Activated CD4-positive, alpha-beta T cell treated with anti-CD3 and anti-CD28 coated beads, Interleukin-2, Interleukin-4, amounts not matched to agents 100 ng/mL and 50 ng/mL, durations not matched to agents 16 hours and 8 hours (primary cell): ENCODE results near the gene PHACTR3.

Source experiments
- DNase-seq: peaks from one replicate; pipeline ENCODE4 v3.0.0-alpha.2; 2020; ENCODE audit warnings: low spot score

Gene PHACTR3

DNA sequence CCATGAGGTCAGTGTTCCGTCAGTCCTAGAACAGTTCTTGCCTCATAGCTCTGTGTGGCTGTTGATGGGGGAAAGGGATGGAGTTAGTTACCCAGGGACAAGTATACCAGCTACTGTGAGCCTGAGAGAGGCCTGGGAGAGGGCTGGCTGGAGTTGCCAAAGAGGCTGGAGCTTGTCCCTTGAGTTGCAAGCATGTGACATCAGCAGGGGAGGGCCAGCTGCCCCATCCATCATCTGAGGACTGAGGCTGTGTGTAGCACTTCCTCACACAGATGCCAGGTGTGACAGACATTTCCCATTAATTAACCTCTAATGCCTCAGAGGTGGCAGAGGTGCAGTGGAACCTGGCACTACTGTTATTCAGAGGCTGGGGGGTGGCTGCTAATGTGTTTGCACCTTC lies 131.6 kb downstream of the PHACTR3 start:
- DNase-seq: no peak

- DNase-seq: no peak
Observed at GRCh38 chr20:59736366-59736765, 132.0 kb downstream of the PHACTR3 start.

DNA sequence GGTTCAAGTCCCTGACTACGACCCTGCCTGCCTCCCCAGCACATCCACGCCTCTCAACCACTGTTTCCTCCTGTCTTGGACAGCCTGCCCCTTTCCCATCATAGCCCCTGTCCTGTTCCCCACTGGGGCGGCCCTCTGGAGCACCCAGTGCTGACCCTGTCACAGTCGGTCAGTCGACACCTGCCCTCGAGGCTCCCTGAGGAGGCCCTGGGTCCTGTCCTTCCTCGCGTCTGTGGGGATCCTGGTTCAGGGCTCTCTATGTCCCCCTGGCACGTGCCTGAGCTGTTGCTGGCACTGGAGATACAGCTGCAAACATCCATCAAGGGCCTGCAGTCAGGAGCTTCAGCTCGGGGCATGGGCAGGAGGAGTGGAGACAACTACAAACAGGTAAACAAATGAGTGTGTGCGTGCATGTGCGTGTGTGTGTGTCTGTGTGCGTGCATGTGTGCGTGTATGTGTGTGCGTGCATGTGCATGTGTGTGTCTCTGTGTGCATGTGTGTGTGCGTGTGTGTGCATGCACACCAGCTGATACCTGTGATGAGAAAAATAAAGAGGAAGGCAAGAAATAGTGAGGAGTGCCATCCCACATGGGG lies 132.8 kb downstream of the PHACTR3 start:
- DNase-seq: no peak

DNA sequence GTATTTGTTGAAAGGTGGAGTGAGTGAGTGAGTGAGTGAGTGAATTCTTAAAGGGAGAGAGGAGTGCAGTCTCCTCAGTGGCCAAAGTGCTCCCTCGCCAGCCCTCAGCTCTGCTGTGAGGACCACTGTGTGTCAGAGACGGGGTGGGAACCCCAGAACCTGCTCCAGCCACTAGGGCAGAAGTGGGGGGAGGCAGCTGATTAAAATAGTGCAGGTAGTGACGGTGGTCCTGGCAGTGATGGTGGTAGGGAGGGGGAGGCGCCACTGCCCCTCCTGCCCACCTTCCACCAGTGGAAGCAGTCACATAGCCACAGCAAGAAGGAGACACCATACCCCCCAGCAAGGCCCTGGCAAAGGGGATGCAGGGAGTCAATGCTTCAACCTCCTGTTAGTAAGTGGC lies 133.5 kb downstream of the PHACTR3 start:
- DNase-seq: no peak

DNA sequence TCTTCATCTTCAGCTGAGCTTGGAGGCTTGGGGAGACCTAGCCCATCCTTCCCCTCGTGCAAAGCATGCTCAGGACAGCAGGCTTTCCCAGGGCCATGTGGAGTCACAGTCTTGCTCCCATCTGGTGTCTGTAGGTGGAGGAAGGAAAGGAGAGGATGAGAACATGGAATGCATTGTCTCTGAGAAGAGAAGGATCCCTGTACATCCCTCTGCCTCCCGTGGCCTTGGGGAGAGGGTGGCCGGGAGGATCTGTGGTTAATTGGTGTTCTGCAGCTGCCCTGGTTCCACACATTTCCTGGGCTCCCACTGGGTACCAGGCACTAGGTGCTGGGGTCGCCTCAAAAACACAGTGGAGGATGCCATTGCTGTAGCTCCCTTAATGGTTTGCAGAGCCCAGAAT lies 134.5 kb downstream of the PHACTR3 start:
- DNase-seq: no peak

GRCh38 chr20:59740621-59741020 lies 136.3 kb downstream of the PHACTR3 start:
- no peak for DNase-seq

DNA sequence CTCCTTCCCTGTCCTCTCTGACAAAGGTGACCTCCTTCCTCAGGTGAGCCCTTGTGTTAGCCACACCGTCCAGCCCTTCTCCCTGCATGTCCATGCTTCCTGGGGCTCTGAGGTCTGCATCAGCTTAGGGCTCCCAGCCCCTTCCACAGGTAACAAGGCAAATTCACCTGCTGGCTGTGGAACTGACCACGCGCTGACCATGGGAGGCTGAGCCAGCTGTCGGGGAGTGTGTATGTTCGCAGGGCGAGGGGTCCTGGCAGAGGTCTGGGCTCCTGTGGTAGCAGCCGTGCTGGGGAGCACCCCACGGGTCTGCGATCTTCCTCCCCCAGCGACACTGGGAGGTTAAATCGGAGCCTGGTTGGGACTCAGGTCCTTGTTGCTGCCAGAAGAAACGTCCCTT lies 136.7 kb downstream of the PHACTR3 start:
- DNase-seq: no peak

DNA sequence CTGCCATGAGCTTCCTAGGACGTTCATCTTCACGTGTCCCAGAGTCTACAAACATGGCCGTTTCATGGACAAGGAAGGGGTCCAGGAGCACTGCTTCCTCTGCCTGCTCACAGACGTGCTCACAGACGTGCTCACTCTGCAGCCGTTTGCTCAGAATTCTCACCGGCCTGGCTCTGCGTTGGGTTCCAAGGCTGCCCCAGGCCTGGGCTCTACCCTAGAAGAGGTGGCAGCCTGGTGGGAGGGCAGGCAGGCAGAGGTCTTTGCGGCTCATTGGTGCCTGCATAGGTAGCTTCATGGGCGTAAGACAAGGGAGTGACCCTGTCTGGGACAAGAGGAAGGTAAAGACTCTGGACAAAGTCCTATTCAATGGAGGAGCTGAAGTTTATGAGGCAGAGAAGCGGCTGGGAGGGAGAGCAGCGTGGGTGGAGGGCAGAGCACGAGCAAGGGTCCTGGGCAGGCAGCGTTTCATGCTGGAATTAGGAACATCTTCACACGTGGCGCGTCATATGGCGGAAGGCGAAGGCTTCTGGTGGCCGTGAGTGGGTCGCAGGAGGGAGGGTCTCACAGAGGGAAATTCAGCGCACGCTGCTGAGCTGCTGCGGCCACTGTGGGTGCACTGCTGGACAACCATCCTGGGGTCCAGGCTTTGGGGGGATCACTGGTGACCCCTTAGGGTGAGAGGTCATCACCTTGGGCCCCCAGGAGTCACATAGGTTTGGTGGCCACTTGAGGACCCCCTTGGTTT lies 138.2 kb downstream of the PHACTR3 start:
- no peak for DNase-seq

DNA sequence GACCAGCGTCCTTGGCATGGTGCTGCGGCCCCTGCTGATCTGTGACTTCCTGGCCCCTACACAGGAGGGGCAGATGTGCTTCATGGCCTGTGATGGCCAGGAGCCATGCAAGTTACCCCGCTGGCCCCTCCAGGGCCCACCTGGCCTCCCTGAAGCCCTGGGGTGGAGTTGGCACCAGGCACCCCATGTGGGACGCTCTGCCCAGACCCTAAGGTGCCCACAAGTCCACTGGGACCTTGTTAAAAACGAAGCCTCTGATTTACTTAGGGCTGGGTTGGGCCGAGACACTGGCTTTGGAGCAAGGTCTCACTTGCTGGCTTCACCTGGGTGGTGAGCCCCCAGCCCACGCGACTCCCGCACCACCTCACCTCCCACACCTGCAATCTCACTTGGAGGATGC lies 139.0 kb downstream of the PHACTR3 start:
- DNase-seq: no peak

- DNase-seq: no peak
Observed at GRCh38 chr20:59743767-59744485, 139.6 kb downstream of the PHACTR3 start.

DNA sequence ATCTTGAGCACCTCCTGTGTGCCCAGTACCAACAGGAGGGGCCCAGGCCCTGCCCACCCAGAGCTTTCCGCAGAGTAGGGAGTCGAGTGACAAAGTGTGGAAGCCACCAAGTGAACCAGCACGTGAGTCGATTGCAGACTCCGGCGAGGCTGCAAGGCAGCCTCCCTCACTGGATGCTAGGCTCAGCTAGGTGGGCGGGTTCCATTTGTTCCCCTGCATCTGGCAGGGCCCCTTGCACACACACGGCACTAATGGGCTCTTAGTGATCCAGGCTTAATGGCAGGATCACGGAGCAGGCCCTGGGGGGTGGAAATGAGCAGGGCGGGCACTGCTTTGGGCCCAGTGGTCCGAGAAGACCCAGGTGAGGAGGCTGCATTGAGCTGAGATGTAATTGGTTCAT lies 140.4 kb downstream of the PHACTR3 start:
- no peak for DNase-seq

DNA sequence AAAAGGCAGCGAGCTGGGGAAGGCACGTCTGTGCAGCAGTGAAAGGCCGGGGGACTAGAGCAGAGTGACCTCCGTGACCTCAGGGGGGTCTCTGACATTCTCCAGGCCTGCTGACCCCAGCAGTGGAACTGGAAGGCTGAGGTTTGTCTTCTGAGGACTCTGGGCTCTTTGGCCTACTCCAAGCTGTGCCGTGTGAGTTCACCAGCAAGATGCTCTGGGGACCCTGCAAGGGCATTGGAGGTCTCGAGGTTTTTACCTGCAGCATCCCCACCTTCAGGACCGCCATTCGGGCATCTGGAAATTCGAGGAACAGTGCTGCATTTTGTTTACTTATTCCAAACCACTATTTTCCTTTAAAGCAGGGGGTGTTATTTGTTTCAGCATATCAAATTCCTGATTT lies 140.9 kb downstream of the PHACTR3 start:
- DNase-seq: no peak

- no peak for DNase-seq
Observed at GRCh38 chr20:59745716-59746115, 141.4 kb downstream of the PHACTR3 start.

- DNase-seq: no peak
Observed at GRCh38 chr20:59746155-59746554, 141.8 kb downstream of the PHACTR3 start.

DNA sequence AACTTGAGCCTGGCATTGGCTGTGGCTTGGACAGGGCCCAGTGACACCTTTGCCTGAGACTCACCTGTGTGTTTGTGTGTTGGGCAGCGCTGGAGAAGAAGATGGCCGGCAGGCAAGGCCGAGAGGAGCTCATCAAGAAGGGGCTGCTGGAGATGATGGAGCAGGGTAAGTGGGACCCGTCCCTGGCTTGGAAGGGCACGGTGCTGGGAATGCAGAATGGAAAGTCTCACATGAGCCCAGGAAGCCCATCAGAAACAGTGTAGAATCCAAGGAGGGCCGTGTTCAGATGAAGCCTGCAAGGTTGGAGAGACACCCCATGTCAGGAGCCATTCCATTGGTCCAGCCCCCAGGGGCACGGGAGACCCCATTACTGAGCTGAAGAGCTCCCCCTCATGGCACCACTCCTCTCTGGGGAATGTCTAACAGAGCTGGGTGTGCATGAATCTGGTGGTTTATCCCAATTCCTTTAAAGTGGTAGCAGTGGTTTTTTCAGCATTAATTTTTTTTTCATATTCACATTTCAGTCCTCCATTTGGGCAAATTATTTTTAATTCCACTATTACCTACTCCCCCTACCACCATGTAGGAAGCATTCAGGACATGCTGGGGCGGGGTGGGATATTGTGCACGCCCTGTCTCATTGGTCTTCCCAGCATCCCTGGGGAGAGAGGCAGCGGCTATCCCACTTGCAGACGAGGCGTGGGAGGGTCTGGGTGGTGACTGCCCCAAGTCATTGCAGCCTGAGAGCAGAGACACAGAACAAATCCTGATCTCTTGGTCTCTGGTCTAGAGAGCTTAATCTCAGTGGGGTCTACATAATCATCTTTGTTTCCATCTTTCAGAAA lies 143.6 kb downstream of the PHACTR3 start:
- DNase-seq: no peak

- DNase-seq: no peak
Observed at GRCh38 chr20:59748619-59749191, 144.4 kb downstream of the PHACTR3 start.

DNA sequence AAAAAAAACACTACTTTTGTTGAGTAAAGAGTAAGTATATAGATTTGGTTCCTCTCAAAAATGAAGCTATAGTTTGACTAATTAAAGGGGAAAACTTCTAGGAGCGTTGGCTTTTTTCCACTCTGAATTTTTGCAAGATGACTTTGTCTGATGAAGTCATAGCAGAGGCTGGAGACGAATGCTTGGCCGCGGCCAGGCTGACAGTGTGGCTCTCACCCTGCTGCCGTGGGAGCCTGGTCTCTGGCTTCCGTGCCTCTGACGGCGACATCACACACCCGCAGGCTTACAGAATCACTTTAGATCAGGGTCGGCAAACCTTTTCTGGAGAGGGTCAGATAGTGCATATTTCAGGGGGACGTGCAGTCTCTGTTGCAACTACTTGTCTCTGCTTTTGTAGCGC lies 145.0 kb downstream of the PHACTR3 start:
- DNase-seq: no peak

- no peak for DNase-seq
Observed at GRCh38 chr20:59750209-59750840, 146.0 kb downstream of the PHACTR3 start.

- peak; percentile 50 for DNase-seq
Observed at GRCh38 chr20:59751075-59751711, 146.9 kb downstream of the PHACTR3 start.

DNA sequence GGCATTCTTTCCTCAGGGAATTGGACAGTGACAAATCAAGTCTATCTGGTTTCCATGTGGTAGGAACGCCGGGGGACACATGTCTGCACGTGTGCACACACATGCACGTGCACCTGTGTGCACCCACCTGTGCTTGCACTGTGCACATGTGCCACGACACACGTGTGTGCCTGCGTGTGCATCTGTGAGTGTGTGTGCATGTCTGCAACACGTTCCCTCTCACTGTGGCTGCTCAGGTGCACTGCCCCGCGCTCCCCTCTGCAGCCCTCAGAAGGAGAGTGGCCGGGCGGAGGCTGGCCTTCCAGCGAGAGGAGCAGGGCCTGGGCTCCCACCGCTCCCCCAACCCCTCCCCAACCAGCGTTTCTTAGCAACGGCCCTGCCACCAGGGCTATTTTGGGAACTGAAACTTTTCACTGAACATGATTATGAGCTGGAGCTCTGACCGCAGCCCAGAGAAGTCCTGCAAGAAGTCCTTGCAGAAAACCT lies 147.8 kb downstream of the PHACTR3 start:
- no peak for DNase-seq
